Inflammatory macrophage (primary cell): ENCODE data around the gene ARRDC1.
"Not testable (repeated sequence)": the region's sequence is repeated elsewhere in the genome, so short reads cannot be mapped to it uniquely, and the experiment has no call there.

Source experiments
- DNase-seq, 2 donors: peaks; one replicate each; pipeline ENCODE4 v3.0.0-alpha.2; 2020 to 2022
- total RNA-seq, 18 experiments: gene quantifications; one replicate each; lab custom pipeline; 2026; ENCODE audit warnings: mixed read lengths in 6 of 18, inconsistent platforms in 2 of 18; lab: John Stamatoyannopoulos, UW

ARRDC1 gene
- total RNA-seq: 6.2 to 26.1 (median 18.3) reads per million in 18 experiments

- peak; percentile 95 to 97 for DNase-seq
Observed at GRCh38 chr9:137605121-137606004, at the start of gene ARRDC1. TSS of gene ARRDC1 (plus strand) at chr9:137605686. CDS start at chr9:137605718, 32 bp downstream.

GRCh38 chr9:137556069-137556838 is 49.2 kb upstream of the ARRDC1 start:
- no peak for DNase-seq

GRCh38 chr9:137558127-137558526 is 47.4 kb upstream of the ARRDC1 start:
- DNase-seq: no peak

GRCh38 chr9:137564134-137564533 is 41.4 kb upstream of the ARRDC1 start:
- DNase-seq: no peak

- no peak for DNase-seq
Observed at GRCh38 chr9:137564817-137565411, 40.6 kb upstream of the ARRDC1 start.

- DNase-seq: not testable (repeated sequence)
Observed at GRCh38 chr9:137568445-137568844, 37.0 kb upstream of the ARRDC1 start.

GRCh38 chr9:137569609-137570203 is 35.8 kb upstream of the ARRDC1 start:
- no peak for DNase-seq

- DNase-seq: no peak
Observed at GRCh38 chr9:137570566-137570965, 34.9 kb upstream of the ARRDC1 start.

GRCh38 chr9:137574192-137574591 is 31.3 kb upstream of the ARRDC1 start:
- no peak for DNase-seq

- no peak for DNase-seq
Observed at GRCh38 chr9:137575364-137575715, 30.1 kb upstream of the ARRDC1 start.

- no peak for DNase-seq
Observed at GRCh38 chr9:137575716-137576411, 29.6 kb upstream of the ARRDC1 start.

GRCh38 chr9:137578518-137579258 is 26.8 kb upstream of the ARRDC1 start, which contains the start of gene DPH7:
TSS of gene DPH7 (minus strand) at chr9:137578925. CDS start at chr9:137578777, 148 bp downstream.
- DNase-seq: peak; percentile 95 to 96

GRCh38 chr9:137579259-137579604 is 26.3 kb upstream of the ARRDC1 start:
- no peak for DNase-seq

- no peak for DNase-seq
Observed at GRCh38 chr9:137580209-137580953, 25.1 kb upstream of the ARRDC1 start.

GRCh38 chr9:137580954-137581322 is 24.5 kb upstream of the ARRDC1 start:
- DNase-seq: no peak

- DNase-seq: no peak
Observed at GRCh38 chr9:137581361-137582285, 23.9 kb upstream of the ARRDC1 start.

- peak; percentile 21 to 27 for DNase-seq
Observed at GRCh38 chr9:137582286-137582860, 23.1 kb upstream of the ARRDC1 start.

- DNase-seq: no peak
Observed at GRCh38 chr9:137583347-137583746, 22.1 kb upstream of the ARRDC1 start.

- DNase-seq: no peak
Observed at GRCh38 chr9:137583957-137584356, 21.5 kb upstream of the ARRDC1 start.
